GM23248 (cell line): ENCODE measurements around the gene PGGHG.

Source experiments
- EZH2 ChIP-seq: fragments of 200-600 bp; sonication (generic); IDR thresholded peaks from 2 replicates; pipeline ENCODE4 v1.6.1; 2018; ENCODE audit warnings: antibody characterized with exemption, mild to moderate bottlenecking; ENCODE audit not compliant: insufficient read depth, poor library complexity, severe bottlenecking
- EZH2phosphoT487 ChIP-seq: fragments of 200-600 bp; sonication (generic); IDR thresholded peaks from 2 replicates; pipeline ENCODE4 v1.6.1; 2018; ENCODE audit warnings: antibody characterized with exemption, moderate library complexity, mild to moderate bottlenecking, low read depth; ENCODE audit not compliant: insufficient read depth

GRCh38 chr11:269146-269890 is 19.6 kb upstream of the PGGHG start:
- TF ChIP-seq EZH2: no peak
- no peak for TF ChIP-seq EZH2phosphoT487
